ENCODE measurements around the gene POLH. TPM values are rescaled to one million over a fixed set of nuclear protein-coding genes. Genes with fewer than 3 reads are reported as not detected.

Gene POLH
- total and polyA plus RNA-seq, 12 donors: 2.1 to 11.2 (median 8.3) TPM

DNA sequence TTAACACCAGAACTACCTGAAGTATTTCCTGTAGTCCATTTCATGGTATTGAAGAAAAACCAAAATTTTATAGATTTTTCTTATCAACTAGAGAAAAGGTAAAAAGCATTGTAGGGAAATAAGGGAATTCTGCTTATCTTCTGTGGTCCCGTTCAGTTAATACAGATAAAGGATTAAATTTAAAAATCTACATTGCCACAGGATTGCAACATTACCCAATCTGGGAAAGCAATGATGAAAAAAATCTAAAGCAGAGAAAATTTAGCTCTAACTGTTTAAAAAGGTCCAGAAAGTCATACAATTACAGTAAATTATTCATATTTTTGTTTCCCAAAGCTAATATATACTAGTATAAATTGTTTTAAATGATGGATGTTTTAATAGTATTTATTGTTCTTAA is 18.0 kb downstream of the POLH start:
- intact Hi-C loops (cut with DNase I): no loop called here
- no peaks in the 10 kb centered on the region for H3K9me3 ChIP-seq
- H3K4me1 ChIP-seq: no peaks in the 10 kb centered on the region
- ATAC-seq (no peak), DNase-seq (no peak)
- H3K27me3 ChIP-seq: no peaks in the 10 kb centered on the region
- no peak for TF ChIP-seq CTCF (IDR thresholded peaks at IDR 0.05)
- no peak overlapping the region for H3K27ac ChIP-seq
- no peak overlapping the region for H3K4me3 ChIP-seq
- WGBS, 2 donors: 77 to 88% methylated on average over 1 of the region's 1 CpG
- H3K36me3 ChIP-seq: peaks cover 0 to 81% (median 8%) of the 10 kb centered on the region in 9 donors

DNA sequence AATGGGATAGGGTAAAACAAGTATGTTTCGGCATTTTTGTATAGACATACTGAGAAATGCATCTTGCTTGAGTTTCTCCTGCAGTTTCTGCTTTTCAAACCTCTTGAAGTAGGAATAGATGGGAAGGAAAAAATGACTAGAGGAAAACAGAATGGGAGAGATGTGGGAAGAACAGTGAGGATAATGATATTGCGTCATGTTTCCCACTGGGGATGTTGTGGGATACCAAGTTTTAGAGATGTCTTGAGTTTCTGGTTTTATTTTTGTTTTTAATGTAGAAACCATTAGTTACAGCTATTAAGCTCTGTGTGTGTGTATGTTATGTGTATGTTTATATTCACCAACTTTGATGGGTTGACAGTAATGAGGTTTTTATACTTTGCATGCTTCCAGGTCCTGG is 24.6 kb downstream of the POLH start:
- ATAC-seq: no peak
- TF ChIP-seq CTCF (IDR thresholded peaks at IDR 0.05): no peak
- H3K36me3 ChIP-seq: peaks cover 0 to 96% (median 45%) of the 10 kb centered on the region in 9 donors
- no peak overlapping the region for H3K27ac ChIP-seq
- H3K9me3 ChIP-seq: no peaks in the 10 kb centered on the region
- no peaks in the 10 kb centered on the region for H3K4me1 ChIP-seq
- WGBS, 2 donors: 95 to 99% methylated on average over 2 of the region's 2 CpGs
- no peak overlapping the region for H3K4me3 ChIP-seq
- no peak for DNase-seq
- intact Hi-C loops (cut with DNase I): loop anchor here in 3 of 10 donors (10.0 kb wide), 2 partner anchors 474 to 484 kb away; no protein-coding TSS in a partner anchor
- no peaks in the 10 kb centered on the region for H3K27me3 ChIP-seq

- ATAC-seq: no peak
- 96 to 97% methylated on average over 2 of the region's 2 CpGs for WGBS, 2 donors
- Histone ChIP-seq H3K4me3 (no peak overlapping the region), H3K36me3 (peaks cover 0 to 93% (median 44%) of the 10 kb centered on the region in 9 donors), H3K27ac (no peak overlapping the region), H3K27me3 (no peaks in the 10 kb centered on the region), H3K4me1 (peaks cover 0 to 12% (median 0%) of the 10 kb centered on the region in 9 donors), H3K9me3 (no peaks in the 10 kb centered on the region)
- no peak for TF ChIP-seq CTCF (IDR thresholded peaks at IDR 0.05)
- no peak for DNase-seq
- intact Hi-C loops (cut with DNase I): loop anchor here in 3 of 10 donors (10.0 kb wide), 2 partner anchors 471 to 481 kb away; no protein-coding TSS in a partner anchor
These were observed 28.2 kb downstream of the POLH start for GRCh38 chr6:43604174-43604573.

DNA sequence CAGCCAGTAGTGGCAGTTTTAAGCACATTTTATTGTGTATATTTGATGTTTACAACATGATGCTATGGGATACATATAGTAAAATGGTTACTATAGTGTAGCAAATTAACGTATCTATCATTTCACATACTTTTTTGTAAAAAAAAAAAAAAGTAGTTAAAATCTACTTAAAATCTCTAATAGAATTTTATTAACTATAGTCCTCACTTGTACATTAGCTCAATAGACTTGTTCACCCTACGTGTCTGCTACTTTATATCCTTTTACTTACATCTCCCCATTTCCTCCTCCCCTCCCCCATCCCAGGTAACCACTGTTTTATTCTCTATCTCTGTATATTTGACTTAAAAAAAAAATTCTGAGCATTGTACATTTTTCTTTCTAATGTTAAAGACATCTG is 30.0 kb downstream of the POLH start:
- ATAC-seq (no peak), DNase-seq (no peak)
- intact Hi-C loops (cut with DNase I): loop anchor here in 8 of 10 donors (5.0 to 10.0 kb wide), 3 partner anchors 469 to 479 kb away; no protein-coding TSS in a partner anchor
- Histone ChIP-seq H3K4me1 (peaks cover 0 to 13% (median 0%) of the 10 kb centered on the region in 9 donors), H3K9me3 (no peaks in the 10 kb centered on the region), H3K36me3 (peaks cover 0 to 92% (median 50%) of the 10 kb centered on the region in 9 donors), H3K4me3 (no peak overlapping the region), H3K27ac (no peak overlapping the region), H3K27me3 (no peaks in the 10 kb centered on the region)
- no peak for TF ChIP-seq CTCF (IDR thresholded peaks at IDR 0.05)
- 94 to 96% methylated on average over 2 of the region's 2 CpGs for WGBS, 2 donors
